Hepatocyte (in vitro differentiated cells): ENCODE measurements around the gene TGIF1.

ENCODE experiments used
- CTCF ChIP-seq: fragments of 200-600 bp; sonication (generic); IDR thresholded peaks from 2 replicates; pipeline ENCODE4 v1.5.1; 2016; ENCODE audit warnings: antibody characterized with exemption, mild to moderate bottlenecking; ENCODE audit not compliant: poor library complexity
- EZH2phosphoT487 ChIP-seq: fragments of 200-600 bp; sonication (generic); IDR thresholded peaks from one replicate; pipeline ENCODE4 v1.6.1; 2018; ENCODE audit warnings: antibody characterized with exemption, mild to moderate bottlenecking, low read depth, moderate library complexity; ENCODE audit not compliant: unreplicated experiment, severe bottlenecking

- TF ChIP-seq CTCF (no peak), EZH2phosphoT487 (no peak)
These were observed 3.0 kb downstream of the TGIF1 start for GRCh38 chr18:3452750-3453539.
